ENCODE measurements around the gene RSAD1. TPM values are rescaled to one million over a fixed set of nuclear protein-coding genes. Genes with fewer than 3 reads are reported as not detected.

RSAD1 gene
- total and polyA plus RNA-seq, 10 of the 15 experiments (the other 5 are each of a cell fraction or from before 2014, with no cell fraction given), result 2.5 to 28.1 (median 22.6) TPM

GRCh38 chr17:50432125-50432762, 46.4 kb upstream of the RSAD1 start:
- H3K36me3 ChIP-seq (ENCODE audit: control insufficient read depth in 2 of 2, insufficient read depth in 2 of 2, low read length in 1 of 2), result no peaks in the 10 kb centered on the region
- no peaks in the 10 kb centered on the region for H4K20me1 ChIP-seq (ENCODE audit: control insufficient read depth, insufficient read depth)
- H3K27ac ChIP-seq (ENCODE audit: control insufficient read depth, insufficient read depth), result no peak overlapping the region
- in situ Hi-C loops (cut with MboI), result no loop called here
- intact Hi-C loops (cut with micrococcal nuclease; ENCODE audit: unreplicated experiment), result no loop called here
- H3K27me3 ChIP-seq (replicated peaks in 1 of 2; ENCODE audit: control insufficient read depth in 2 of 2, insufficient read depth in 2 of 2, low read length in 1 of 2), result no peaks in the 10 kb centered on the region
- peaks cover under 1% of the 10 kb centered on the region; the same call in 1 of the 2 replicates for H3K4me1 ChIP-seq (ENCODE audit: control insufficient read depth, insufficient read depth, low read length)
- ATAC-seq (no peak), FAIRE-seq (no peak), DNase-seq (ENCODE audit: low read depth, low spot score) (no peak)
- no peak overlapping the region for H3K4me2 ChIP-seq (ENCODE audit: control insufficient read depth, insufficient read depth)
- SMC1A ChIA-PET (ENCODE audit: uncharacterized antibody, unreplicated experiment), result interaction anchor here (1.1 to 2.8 kb wide), 3 partner anchors 11 to 41 kb away, joined by 3 to 10 read pairs (median 4); no protein-coding TSS in a partner anchor
- BruUV-seq (replicated peaks), result no TSS peak
- H2AFZ ChIP-seq (ENCODE audit: control insufficient read depth, low read depth, low read length), result no peak overlapping the region
- TF ChIP-seq STAT3 (IDR thresholded peaks at IDR 0.05; ENCODE audit: low read depth, low read length), result no peak
- no peak for TF ChIP-seq YBX1 (IDR thresholded peaks at IDR 0.05)
- TF ChIP-seq ATF3 (IDR thresholded peaks at IDR 0.05; ENCODE audit: borderline replicate concordance, extremely low read depth, low read depth, low read length), result no peak
- no peak for TF ChIP-seq BRCA1 (IDR thresholded peaks at IDR 0.05; ENCODE audit: low read depth, low read length)
- TF ChIP-seq HCFC1 (IDR thresholded peaks at IDR 0.05; ENCODE audit: low read length), result no peak
- TF ChIP-seq ZBTB33 (IDR thresholded peaks at IDR 0.05), result no peak
- no peak for TF ChIP-seq EP300 (IDR thresholded peaks at IDR 0.05; ENCODE audit: borderline replicate concordance in 1 of 2, control insufficient read depth in 1 of 2, low read depth in 2 of 2, low read length in 2 of 2)
- no peak for TF ChIP-seq HSF1 (IDR thresholded peaks at IDR 0.05; ENCODE audit: low read depth, low read length)
- no peak for TF ChIP-seq CBFB (IDR thresholded peaks at IDR 0.05; ENCODE audit: low read depth)
- TF ChIP-seq HDAC6 (IDR thresholded peaks at IDR 0.05; ENCODE audit: unreplicated experiment), result no peak
- WGBS (ENCODE audit: insufficient coverage, insufficient replicate concordance, low lambda C conversion rate, missing lambda C conversion rate), result 48% methylated on average over 4 of the region's 4 CpGs
- CTCF ChIA-PET, result interaction anchor here (2.0 to 4.6 kb wide), 2 partner anchors 35 to 70 kb away, joined by 6 to 24 read pairs; partner anchors contain the start of gene LRRC59
- RAD21 ChIA-PET (ENCODE audit: unreplicated experiment), result no interaction called here
- no peaks in the 10 kb centered on the region for H3K9me3 ChIP-seq (replicated peaks; ENCODE audit: control insufficient read depth, insufficient read depth, low read length)
- peaks cover 2% of the 10 kb centered on the region for H3K79me2 ChIP-seq (ENCODE audit: control insufficient read depth, insufficient read depth, low read length)
- no peak overlapping the region for H3K9ac ChIP-seq (ENCODE audit: control insufficient read depth, insufficient read depth, low read length)
- no peak overlapping the region for H3K4me3 ChIP-seq
- POLR2A ChIA-PET, result interaction anchor here (1.4 kb wide), 1 partner anchor 35 kb away, joined by 4 read pairs; the partner anchor contains the start of gene LRRC59

Measured in GM12878 (cell line).